K562 (cell line): ENCODE data around the gene FRMD4A. TPM values are rescaled to one million over a fixed set of nuclear protein-coding genes. Genes with fewer than 3 reads are reported as not detected.

Source experiments
- ATAC-seq: fragments of 200-7000 bp; cut with Tn5 transposase; 3 replicates; pipeline ENCODE4 v1.9.1; 2020; ENCODE audit warnings: moderate library complexity
- BruUV-seq: library from RNA; stranded (reverse); fragments of 400-500 nt; replicated peaks from 2 replicates; lab custom pipeline; 2021; lab: Mats Ljungman, UMichigan
- CTCF ChIA-PET: fragments of 300-600 bp; formaldehyde crosslinking; extraction: SDS; loops from one replicate; lab custom pipeline; 2021; ENCODE audit warnings: low intra/inter-chr PET ratio; lab: Yijun Ruan, JAX
- POLR2A ChIA-PET: fragments of 300-600, 350-650 bp; sonication (Branson Sonifier 250); formaldehyde crosslinking; extraction: SDS; loops from one replicate; lab custom pipeline; 2021; ENCODE audit warnings: antibody characterized with exemption, inconsistent platforms; lab: Yijun Ruan, JAX
- DNase-seq, 4 experiments: peaks; one replicate each; pipeline versions ENCODE4 v3.0.0 to v3.0.0-alpha.2; 2011 to 2018; ENCODE audit warnings: low spot score in 3 of 4, mixed read lengths in 3 of 4; ENCODE audit errors: extremely low read depth in 1 of 4
- FAIRE-seq: peaks from 2 replicates; lab custom pipeline; 2011; peaks lifted over from hg19 to GRCh38; lab: Jason Lieb, UNC
- H2AFZ ChIP-seq: 2 replicates; pipeline ENCODE4 v1.6.0; 2011; ENCODE audit warnings: low read depth, low read length, control low read depth, inconsistent platforms
- H3K27ac ChIP-seq: fragments of 200-600 bp; 3 replicates; pipeline ENCODE4 v1.8.0; 2011; ENCODE audit warnings: low read depth, mild to moderate bottlenecking, control low read depth, inconsistent platforms, low read length, moderate library complexity, mixed read lengths; ENCODE audit errors: extremely low read depth
- H3K27me3 ChIP-seq, 2 experiments: fragments of 300-600 bp in 1 of 2; 2 replicates in 1 of 2; 3 replicates in 1 of 2; pipeline versions ENCODE4 v1.6.0 to v1.8.0; 2011; ENCODE audit warnings: inconsistent platforms in 2 of 2, low read length in 2 of 2, mild to moderate bottlenecking in 1 of 2, mixed read lengths in 1 of 2, moderate library complexity in 1 of 2; ENCODE audit not compliant: control insufficient read depth in 2 of 2, insufficient read depth in 2 of 2
- H3K36me3 ChIP-seq: fragments of 300-600 bp; 3 replicates; pipeline ENCODE4 v1.8.0; 2011; ENCODE audit warnings: mild to moderate bottlenecking, low read length, inconsistent platforms; ENCODE audit not compliant: control insufficient read depth, insufficient read depth
- H3K4me1 ChIP-seq, 2 experiments: fragments of 200-600 bp in 1 of 2; replicated peaks in 1 of 2; 2 replicates in 1 of 2; 3 replicates in 1 of 2; pipeline versions ENCODE4 v1.5.1 to v1.8.0; 2011; ENCODE audit warnings: inconsistent platforms in 2 of 2, low read length in 2 of 2, mild to moderate bottlenecking in 1 of 2, mixed read lengths in 1 of 2, moderate library complexity in 1 of 2; ENCODE audit not compliant: control insufficient read depth in 2 of 2, insufficient read depth in 2 of 2
- H3K4me2 ChIP-seq: 2 replicates; pipeline ENCODE4 v1.6.1; 2011; ENCODE audit warnings: low read length, control low read depth, inconsistent platforms, mixed read lengths; ENCODE audit not compliant: insufficient read depth
- H3K4me3 ChIP-seq: fragments of 200-600 bp; sonication (generic), shearing (Covaris generic); 2 replicates; pipeline ENCODE4 v1.5.1; 2016; ENCODE audit warnings: control low read depth, inconsistent platforms
- H3K79me2 ChIP-seq: fragments of 200-600 bp; 3 replicates; pipeline ENCODE4 v1.8.0; 2011; ENCODE audit warnings: low read length, inconsistent platforms; ENCODE audit not compliant: control insufficient read depth, insufficient read depth
- H3K9ac ChIP-seq, 2 experiments: 2 replicates each; pipeline versions ENCODE4 v1.6.0 to v1.6.1; 2011; ENCODE audit warnings: low read depth in 2 of 2, low read length in 2 of 2, control low read depth in 1 of 2, inconsistent platforms in 1 of 2, mild to moderate bottlenecking in 1 of 2, mixed read lengths in 1 of 2; ENCODE audit not compliant: insufficient read depth in 1 of 2
- H3K9me1 ChIP-seq: one replicate; pipeline ENCODE4 v1.6.0; 2011; ENCODE audit warnings: inconsistent platforms, mild to moderate bottlenecking, low read length, moderate library complexity; ENCODE audit not compliant: control insufficient read depth, insufficient read depth
- H3K9me3 ChIP-seq: replicated peaks from 2 replicates; pipeline ENCODE4 v1.5.1; 2011; ENCODE audit warnings: low read depth, low read length, inconsistent platforms; ENCODE audit not compliant: control insufficient read depth, insufficient read depth
- H4K20me1 ChIP-seq: replicated peaks from 2 replicates; pipeline ENCODE4 v1.6.1; 2011; ENCODE audit warnings: low read length, inconsistent platforms, mixed read lengths; ENCODE audit not compliant: control insufficient read depth, insufficient read depth
- ATF7 ChIP-seq: fragments of 450-650 bp; IDR thresholded peaks from 2 replicates; pipeline ENCODE4 v1.7.1; 2014; ENCODE audit warnings: mild to moderate bottlenecking, moderate library complexity
- BRCA1 ChIP-seq, 2 experiments: fragments of 450-650 bp in 1 of 2; sonication (generic) in 1 of 2; formaldehyde crosslinking in 1 of 2; IDR thresholded peaks; 2 replicates each; pipeline versions ENCODE4 v1.5.0 to v1.6.1; 2017 to 2020; ENCODE audit warnings: mild to moderate bottlenecking in 1 of 2, missing genetic modification reagents in 1 of 2
- E2F5 ChIP-seq: sonication (generic); formaldehyde crosslinking; IDR thresholded peaks from 2 replicates; pipeline ENCODE4 v1.8.0; 2022; ENCODE audit warnings: mild to moderate bottlenecking, missing genetic modification reagents
- ELK3 ChIP-seq: fragments of 450-650 bp; formaldehyde crosslinking; IDR thresholded peaks from 2 replicates; pipeline ENCODE4 v1.4.0; 2020; ENCODE audit warnings: mild to moderate bottlenecking
- GMEB1 ChIP-seq: fragments of 250-450 bp; sonication (Bioruptor Pico); IDR thresholded peaks from 2 replicates; pipeline ENCODE4 v1.4.0; 2020; ENCODE audit warnings: mild to moderate bottlenecking
- HDAC8 ChIP-seq: fragments of 450-650 bp; IDR thresholded peaks from 2 replicates; pipeline ENCODE4 v1.6.1; 2016; ENCODE audit warnings: mild to moderate bottlenecking, missing genetic modification characterization, moderate library complexity, missing compliant biosample characterization
- KDM2B ChIP-seq: fragments of 250-450 bp; sonication (Bioruptor Pico); IDR thresholded peaks from 2 replicates; pipeline ENCODE4 v1.8.0; 2021; ENCODE audit warnings: mild to moderate bottlenecking, moderate library complexity
- MAFK ChIP-seq: IDR thresholded peaks from 2 replicates; pipeline ENCODE4 v1.6.1; 2011; ENCODE audit warnings: low read length, improper control_type of control experiment
- MYNN ChIP-seq, 2 experiments: sonication (generic); formaldehyde crosslinking in 1 of 2; IDR thresholded peaks; 2 replicates each; pipeline versions ENCODE4 v1.5.0 to v1.6.1; 2016 to 2020; ENCODE audit warnings: antibody characterized with exemption in 1 of 2, missing genetic modification reagents in 1 of 2
- OTX1 ChIP-seq: fragments of 450-650 bp; formaldehyde crosslinking; IDR thresholded peaks from 2 replicates; pipeline ENCODE4 v1.4.0; 2022; ENCODE audit warnings: mild to moderate bottlenecking
- PHB2 ChIP-seq: fragments of 450-650 bp; IDR thresholded peaks from 2 replicates; pipeline ENCODE4 v1.6.1; 2017; ENCODE audit warnings: low read depth
- POLR2G ChIP-seq: fragments of 200-400 bp; formaldehyde crosslinking; IDR thresholded peaks from 2 replicates; pipeline ENCODE4 v1.6.1; 2017; ENCODE audit warnings: low read depth, mild to moderate bottlenecking, antibody characterized with exemption, low read length, moderate library complexity
- SETDB1 ChIP-seq: IDR thresholded peaks from one replicate; pipeline ENCODE4 v1.6.1; 2012; ENCODE audit warnings: low read length, control low read depth, inconsistent platforms
- SMARCB1 ChIP-seq: IDR thresholded peaks from 2 replicates; pipeline ENCODE4 v1.6.1; 2011; ENCODE audit warnings: improper control_type of control experiment, low read depth; ENCODE audit not compliant: insufficient read length
- TAF15 ChIP-seq: fragments of 200-400 bp; formaldehyde crosslinking; IDR thresholded peaks from 2 replicates; pipeline ENCODE4 v1.6.1; 2017; ENCODE audit warnings: mild to moderate bottlenecking, low read depth, low read length, moderate library complexity
- TEAD1 ChIP-seq, 2 experiments: fragments of 450-650 bp in 1 of 2; sonication (generic) in 1 of 2; formaldehyde crosslinking; IDR thresholded peaks; 2 replicates each; pipeline versions ENCODE4 v1.4.0 to v1.8.0; 2020 to 2022; ENCODE audit warnings: mild to moderate bottlenecking in 2 of 2, missing genetic modification reagents in 1 of 2
- ZBTB17 ChIP-seq: fragments of 450-650 bp; formaldehyde crosslinking; IDR thresholded peaks from 2 replicates; pipeline ENCODE4 v1.4.0; 2020; ENCODE audit warnings: mild to moderate bottlenecking
- ZFP1 ChIP-seq: fragments of 450-650 bp; formaldehyde crosslinking; IDR thresholded peaks from 2 replicates; pipeline ENCODE4 v1.4.0; 2020; ENCODE audit warnings: mild to moderate bottlenecking, mixed read lengths
- ZNF668 ChIP-seq: fragments of 250-450 bp; sonication (Bioruptor Pico); IDR thresholded peaks from 2 replicates; pipeline ENCODE4 v1.8.0; 2022; ENCODE audit warnings: mild to moderate bottlenecking, inconsistent platforms
- ZZZ3 ChIP-seq: fragments of 450-650 bp; IDR thresholded peaks from 2 replicates; pipeline ENCODE4 v1.6.1; 2016; ENCODE audit warnings: antibody characterized with exemption, mild to moderate bottlenecking, moderate library complexity
- WGBS: fragments of 100-300 bp; shearing (Covaris generic); methylation state at CpG from one replicate; pipeline ENCODE4 v1.1.6; 2016; ENCODE audit warnings: low coverage, mixed read lengths; ENCODE audit not compliant: insufficient coverage; ENCODE audit errors: missing lambda C conversion rate; 5-methylcytosine and 5-hydroxymethylcytosine counted together
- in situ Hi-C: fragments of 300-500 bp; cut with MboI; formaldehyde crosslinking; loops from 4 replicates; pipeline ENCODE4 v1.15.0; 2018; ENCODE audit warnings: inconsistent platforms, mixed read lengths
- intact Hi-C: fragments of 100-400 bp; cut with micrococcal nuclease; formaldehyde crosslinking; loops from 2 replicates; pipeline ENCODE4 v1.14.2; 2022
- polyA plus RNA-seq, 8 experiments: library from polyadenylated mRNA; depleted of rRNA in 4 of 8; stranded (reverse) in 5 of 8; unstranded in 3 of 8; fragments of >200 nt; fragmentation: Nextera tagmentation in 2 of 8; fragmentation: Illumina TruSeq in 1 of 8; extraction: Ambion mirVana in 2 of 8; extraction: Trizol in 1 of 8; gene quantifications; 2 replicates each; pipeline versions ENCODE4 v1.2.1 to v1.2.3, GENCODE V29; 2011 to 2014; ENCODE audit warnings: inconsistent platforms in 1 of 8, missing spikeins in 1 of 8
- total RNA-seq, 7 experiments: library from RNA; depleted of rRNA in 6 of 7; stranded (reverse); fragments of >200 nt in 6 of 7; fragmentation: Illumina TruSeq in 2 of 7; extraction: Trizol in 2 of 7; gene quantifications; 2 replicates each; pipeline versions ENCODE4 v1.2.1 to v1.2.3, GENCODE V29; 2011 to 2021; ENCODE audit warnings: low replicate concordance in 1 of 7

Gene FRMD4A
- total and polyA plus RNA-seq, 9 of the 15 experiments (the other 6 are each of a cell fraction or from before 2014, with no cell fraction given), result 0.80 to 5.2 (median 3.0) TPM

DNA sequence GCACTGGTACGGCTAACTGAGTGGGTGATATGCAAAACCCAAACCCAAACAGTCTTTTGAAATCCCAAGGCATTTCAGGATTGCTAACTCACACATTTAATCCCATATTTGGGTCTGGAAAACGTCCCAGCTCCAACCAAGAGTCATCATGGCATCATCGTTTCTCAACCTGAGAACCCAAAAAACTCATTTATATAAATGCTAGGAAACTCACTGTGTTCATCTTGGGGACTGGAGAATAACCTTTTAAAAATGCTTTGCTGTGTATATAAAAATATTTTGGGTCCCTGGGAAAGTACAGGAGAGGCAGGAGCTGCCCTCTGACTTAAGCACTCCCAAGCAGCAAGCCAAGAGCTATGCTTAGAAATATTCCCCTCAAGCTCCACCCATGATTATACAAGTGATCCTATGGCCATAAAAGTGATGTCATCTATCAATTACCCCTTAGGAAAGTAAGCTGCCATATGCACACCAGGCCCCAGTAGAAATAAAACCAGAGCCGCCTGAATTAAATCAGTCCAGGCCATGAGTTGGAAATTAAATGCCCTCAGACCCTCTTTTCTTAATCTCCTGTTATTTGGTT, 352.1 kb downstream of the FRMD4A start:
- Histone ChIP-seq H3K9me1 (no peaks in the 10 kb centered on the region), H3K27ac (no peak overlapping the region), H3K9ac (no peak overlapping the region), H2AFZ (no peak overlapping the region), H3K36me3 (no peaks in the 10 kb centered on the region), H3K27me3 (peaks cover 0 to 24% of the 10 kb centered on the region in 2 experiments; a peak in 2 of 5 replicates), H3K79me2 (no peaks in the 10 kb centered on the region), H3K9me3 (no peaks in the 10 kb centered on the region), H3K4me3 (no peak overlapping the region), H4K20me1 (peaks cover 4% of the 10 kb centered on the region; the same call in 1 of the 2 replicates)
- no TSS peak for BruUV-seq
- WGBS, result 1% methylated on average over 4 of the region's 4 CpGs
- intact Hi-C loops (no loop called here), in situ Hi-C loops (no loop called here)
- ATAC-seq, result no peak
- FAIRE-seq, result no peak
- POLR2A ChIA-PET, result interaction anchor here (0.6 to 1.5 kb wide), 2 partner anchors 11 to 1814 kb away, joined by 3 read pairs; no protein-coding TSS in a partner anchor
- no peak for DNase-seq
- no peak for TF ChIP-seq MYNN (IDR thresholded peaks at IDR 0.05)
- no peak for TF ChIP-seq MYNN (CRISPR knock-in tag; IDR thresholded peaks at IDR 0.05)
- no peak for TF ChIP-seq BRCA1 (IDR thresholded peaks at IDR 0.05)
- TF ChIP-seq BRCA1 (CRISPR knock-in tag; IDR thresholded peaks at IDR 0.05), result no peak
- no peak for TF ChIP-seq TAF15
- no peak for TF ChIP-seq E2F5 (CRISPR knock-in tag)
- TF ChIP-seq ZNF668 (CRISPR knock-in tag), result no peak
- no peak for TF ChIP-seq ZZZ3
- TF ChIP-seq SMARCB1, result no peak
- TF ChIP-seq ZFP1 (CRISPR knock-in tag), result no peak
- TF ChIP-seq POLR2G, result no peak
- TF ChIP-seq MAFK, result no peak
- no peak for TF ChIP-seq HDAC8
- TF ChIP-seq OTX1 (CRISPR knock-in tag), result no peak
- TF ChIP-seq ZBTB17, result no peak
- TF ChIP-seq ELK3 (CRISPR knock-in tag), result no peak
- no peak for TF ChIP-seq PHB2
- no peak for TF ChIP-seq SETDB1
- no peak for TF ChIP-seq KDM2B (CRISPR knock-in tag)
- no peak for TF ChIP-seq ATF7
- no peak for TF ChIP-seq GMEB1 (CRISPR knock-in tag)
- TF ChIP-seq TEAD1 (CRISPR knock-in tag; IDR thresholded peaks at IDR 0.05), result no peak
- TF ChIP-seq, all 486 proteins: peak for 0
- CTCF ChIA-PET, result no interaction called here
- no peaks in the 10 kb centered on the region for H3K4me1 ChIP-seq
- no peak overlapping the region for H3K4me2 ChIP-seq
